BE2C (cell line): Measurements from ENCODE around the gene MEX3A.
"Not testable (repeated sequence)": the region's sequence is repeated elsewhere in the genome, so short reads cannot be mapped to it uniquely, and the experiment has no call there.

ENCODE experiments used
- DNase-seq: peaks from one replicate; pipeline ENCODE4 v3.0.0-alpha.2; 2020
- H3K27me3 ChIP-seq: fragments of 250-450 bp; sonication (Bioruptor Pico); 2 replicates; pipeline ENCODE4 v1.5.1; 2020; ENCODE audit warnings: mild to moderate bottlenecking
- H3K36me3 ChIP-seq: fragments of 250-450 bp; sonication (Bioruptor Pico); 2 replicates; pipeline ENCODE4 v1.5.1; 2020; ENCODE audit warnings: mild to moderate bottlenecking
- H3K4me1 ChIP-seq: fragments of 250-450 bp; sonication (Bioruptor Pico); 2 replicates; pipeline ENCODE4 v1.5.1; 2020
- H3K4me3 ChIP-seq: 2 replicates; pipeline ENCODE4 v1.5.1; 2011; ENCODE audit warnings: low read depth, low read length
- H3K9me3 ChIP-seq: fragments of 250-450 bp; sonication (Bioruptor Pico); 2 replicates; pipeline ENCODE4 v1.5.1; 2020
- TF ChIP-seq, protein P1 (sequence below): IDR thresholded peaks from 2 replicates; pipeline ENCODE4 v1.5.1; 2012; ENCODE audit warnings: mild to moderate bottlenecking, low read depth, low read length

The MEX3A gene

DNA sequence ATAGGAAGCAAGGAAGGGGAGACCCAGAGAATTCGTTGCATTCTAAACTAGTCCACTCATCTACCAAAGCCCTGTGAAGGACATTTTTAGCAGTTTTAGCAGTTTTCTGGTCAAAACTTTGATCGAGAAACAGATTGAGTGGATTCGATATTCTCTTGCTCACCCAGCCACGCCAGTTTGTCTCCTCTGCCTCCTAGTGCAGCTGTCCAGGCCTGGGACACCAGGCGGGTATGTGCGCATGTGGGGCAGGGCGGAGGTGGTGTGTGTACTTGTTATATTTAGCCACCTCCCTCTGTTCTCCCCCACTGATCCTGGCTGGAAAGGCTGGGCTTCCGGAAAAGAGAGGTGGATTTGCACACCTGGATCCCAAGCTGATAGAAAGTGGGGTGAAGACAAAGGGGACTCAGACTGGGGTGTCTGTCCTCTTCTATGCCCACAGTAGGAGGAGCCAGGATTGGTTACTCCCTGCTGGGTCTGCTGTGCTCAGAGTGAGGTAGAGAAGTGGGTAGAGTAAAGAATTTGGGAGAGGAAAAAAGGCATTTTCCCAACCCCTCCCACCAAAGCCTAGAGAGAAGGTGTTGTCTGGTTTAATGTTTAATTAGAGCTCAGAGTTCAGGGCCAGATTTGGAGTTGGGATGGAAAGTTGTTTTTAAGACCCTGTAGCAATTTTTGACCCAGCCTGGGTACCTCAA, 36.1 kb upstream of the MEX3A start:
- Histone ChIP-seq H3K9me3 (no peaks in the 10 kb centered on the region), H3K36me3 (peaks cover 14% of the 10 kb centered on the region; the same call in 1 of the 2 replicates), H3K4me3 (peak overlapping the region; percentile 23), H3K27me3 (no peaks in the 10 kb centered on the region), H3K4me1 (peaks cover 42% of the 10 kb centered on the region)
- TF ChIP-seq, protein P1, sequence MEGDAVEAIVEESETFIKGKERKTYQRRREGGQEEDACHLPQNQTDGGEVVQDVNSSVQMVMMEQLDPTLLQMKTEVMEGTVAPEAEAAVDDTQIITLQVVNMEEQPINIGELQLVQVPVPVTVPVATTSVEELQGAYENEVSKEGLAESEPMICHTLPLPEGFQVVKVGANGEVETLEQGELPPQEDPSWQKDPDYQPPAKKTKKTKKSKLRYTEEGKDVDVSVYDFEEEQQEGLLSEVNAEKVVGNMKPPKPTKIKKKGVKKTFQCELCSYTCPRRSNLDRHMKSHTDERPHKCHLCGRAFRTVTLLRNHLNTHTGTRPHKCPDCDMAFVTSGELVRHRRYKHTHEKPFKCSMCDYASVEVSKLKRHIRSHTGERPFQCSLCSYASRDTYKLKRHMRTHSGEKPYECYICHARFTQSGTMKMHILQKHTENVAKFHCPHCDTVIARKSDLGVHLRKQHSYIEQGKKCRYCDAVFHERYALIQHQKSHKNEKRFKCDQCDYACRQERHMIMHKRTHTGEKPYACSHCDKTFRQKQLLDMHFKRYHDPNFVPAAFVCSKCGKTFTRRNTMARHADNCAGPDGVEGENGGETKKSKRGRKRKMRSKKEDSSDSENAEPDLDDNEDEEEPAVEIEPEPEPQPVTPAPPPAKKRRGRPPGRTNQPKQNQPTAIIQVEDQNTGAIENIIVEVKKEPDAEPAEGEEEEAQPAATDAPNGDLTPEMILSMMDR = no peak
- no peak for DNase-seq

DNA sequence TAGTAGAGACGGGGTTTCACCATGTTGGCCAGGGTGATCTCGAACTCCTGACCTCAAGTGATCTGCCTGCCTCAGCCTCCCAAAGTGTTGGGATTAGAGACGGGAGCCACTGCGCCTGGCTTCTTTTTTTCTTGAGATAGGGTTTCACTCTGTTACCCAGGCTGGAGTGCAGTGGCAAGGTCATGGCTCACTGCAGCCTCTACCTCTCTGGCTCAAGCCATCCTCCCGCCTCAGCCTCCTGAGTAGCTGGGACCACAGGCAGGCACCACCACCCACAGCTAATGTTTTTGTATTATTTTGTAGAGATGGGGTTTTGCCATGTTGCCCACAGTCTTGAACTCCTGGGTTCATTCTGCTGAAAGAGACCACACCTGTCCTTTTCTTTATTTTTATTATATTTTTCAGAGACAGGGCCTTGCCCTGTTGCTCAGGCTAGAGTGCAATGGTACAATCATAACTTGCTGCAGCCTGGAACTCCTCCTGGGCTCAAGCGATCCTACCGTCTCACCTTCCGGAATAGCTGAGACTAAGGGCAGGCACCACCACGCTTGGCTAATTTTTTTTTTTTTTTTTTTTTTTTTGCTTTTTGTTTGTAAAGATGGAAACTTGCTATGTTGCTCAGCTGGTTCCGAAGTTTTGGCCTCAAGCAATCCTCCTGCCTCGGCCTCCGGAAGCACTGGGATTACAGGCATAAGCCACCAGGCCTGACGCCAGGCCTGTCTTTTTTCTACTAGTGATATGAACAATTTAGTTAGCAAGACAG, 35.3 kb upstream of the MEX3A start:
- peaks cover 42% of the 10 kb centered on the region for H3K4me1 ChIP-seq
- peak overlapping the region; percentile 23; the same call in 1 of the 2 replicates for H3K4me3 ChIP-seq
- no peaks in the 10 kb centered on the region for H3K27me3 ChIP-seq
- H3K36me3 ChIP-seq = peaks cover 14% of the 10 kb centered on the region; the same call in 1 of the 2 replicates
- no peak for DNase-seq
- H3K9me3 ChIP-seq = no peaks in the 10 kb centered on the region
- TF ChIP-seq, protein P1 = no peak

DNA sequence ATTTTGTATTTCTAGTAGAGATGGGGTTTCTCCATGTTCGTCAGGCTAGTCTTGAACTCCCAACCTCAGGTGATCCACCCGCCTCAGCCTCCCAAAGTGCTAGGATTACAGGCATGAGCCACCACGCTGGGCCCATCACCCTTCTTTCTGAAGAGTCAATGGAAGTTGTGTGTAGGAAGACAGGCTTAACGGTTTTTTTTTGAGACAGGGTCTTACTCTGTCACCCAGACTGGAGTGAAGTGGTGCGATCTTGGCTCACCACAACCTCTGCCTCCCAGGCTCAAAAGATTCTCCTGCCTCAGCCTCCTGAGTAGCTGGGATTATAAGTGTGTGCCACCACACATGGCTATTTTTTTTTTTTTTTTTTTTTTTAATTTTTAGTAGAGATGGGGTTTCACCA, 34.5 kb upstream of the MEX3A start:
- not testable (repeated sequence) for DNase-seq, H3K27me3 ChIP-seq, H3K9me3 ChIP-seq
- peaks cover 14% of the 10 kb centered on the region; the same call in 1 of the 2 replicates for H3K36me3 ChIP-seq
- peak overlapping the region; percentile 92 for H3K4me3 ChIP-seq
- peaks cover 42% of the 10 kb centered on the region for H3K4me1 ChIP-seq

DNA sequence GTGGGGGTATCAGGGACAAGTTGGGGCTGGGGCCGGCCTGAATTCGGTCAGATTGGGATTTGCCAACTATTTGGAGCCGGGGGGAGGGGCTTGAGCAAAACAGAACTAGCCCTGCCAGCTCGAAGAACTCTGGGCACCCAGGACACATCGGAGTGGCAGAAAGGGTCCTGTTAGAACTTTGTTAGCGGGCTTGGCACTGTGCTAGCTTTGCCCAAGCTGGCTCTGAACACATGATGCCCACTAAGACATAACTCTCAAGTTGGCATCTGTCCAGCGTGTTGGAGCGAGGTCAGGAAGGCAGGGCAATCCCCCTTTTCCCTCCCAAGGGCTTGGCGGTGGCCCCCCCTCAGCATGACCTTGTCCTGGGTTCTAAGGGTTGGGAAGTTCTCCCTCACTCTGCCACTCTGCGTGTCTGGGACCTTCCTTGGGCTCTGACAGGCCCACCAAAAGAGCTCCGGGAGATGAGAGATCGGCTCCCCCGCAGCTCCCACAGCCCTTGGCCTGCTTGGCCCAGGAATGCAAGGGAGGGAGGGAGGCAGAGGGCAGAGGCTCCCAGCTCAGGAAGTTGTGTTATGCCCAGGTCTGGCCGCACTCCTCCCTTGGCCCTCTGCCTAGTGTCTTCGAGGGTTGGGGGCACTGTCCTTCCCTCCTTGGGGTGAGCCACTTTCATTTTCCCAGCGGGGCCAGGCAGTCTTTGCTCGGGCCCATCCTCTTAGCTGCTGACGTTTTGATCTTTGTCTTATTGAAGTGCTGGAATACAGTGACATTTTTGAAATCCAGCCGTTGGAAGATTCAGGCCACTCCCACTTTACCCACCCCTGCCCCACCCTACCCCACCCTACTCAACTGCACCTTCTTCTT, 33.5 kb upstream of the MEX3A start:
- TF ChIP-seq, protein P1 = no peak
- H3K4me1 ChIP-seq = peaks cover 39% of the 10 kb centered on the region
- H3K27me3 ChIP-seq = no peaks in the 10 kb centered on the region
- peaks cover 14% of the 10 kb centered on the region; the same call in 1 of the 2 replicates for H3K36me3 ChIP-seq
- peak; percentile 47 for DNase-seq
- H3K9me3 ChIP-seq = no peaks in the 10 kb centered on the region
- H3K4me3 ChIP-seq = peak overlapping the region; percentile 92

DNA sequence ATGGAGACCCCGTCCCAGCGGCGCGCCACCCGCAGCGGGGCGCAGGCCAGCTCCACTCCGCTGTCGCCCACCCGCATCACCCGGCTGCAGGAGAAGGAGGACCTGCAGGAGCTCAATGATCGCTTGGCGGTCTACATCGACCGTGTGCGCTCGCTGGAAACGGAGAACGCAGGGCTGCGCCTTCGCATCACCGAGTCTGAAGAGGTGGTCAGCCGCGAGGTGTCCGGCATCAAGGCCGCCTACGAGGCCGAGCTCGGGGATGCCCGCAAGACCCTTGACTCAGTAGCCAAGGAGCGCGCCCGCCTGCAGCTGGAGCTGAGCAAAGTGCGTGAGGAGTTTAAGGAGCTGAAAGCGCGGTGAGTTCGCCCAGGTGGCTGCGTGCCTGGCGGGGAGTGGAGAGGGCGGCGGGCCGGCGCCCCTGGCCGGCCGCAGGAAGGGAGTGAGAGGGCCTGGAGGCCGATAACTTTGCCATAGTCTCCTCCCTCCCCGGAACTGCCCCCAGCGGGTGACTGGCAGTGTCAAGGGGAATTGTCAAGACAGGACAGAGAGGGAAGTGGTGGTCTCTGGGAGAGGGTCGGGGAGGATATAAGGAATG, 32.8 kb upstream of the MEX3A start:
- peaks cover 39% of the 10 kb centered on the region for H3K4me1 ChIP-seq
- peak; percentile 46 for DNase-seq
- peak overlapping the region; percentile 92 for H3K4me3 ChIP-seq
- TF ChIP-seq, protein P1 = no peak
- peaks cover 10% of the 10 kb centered on the region; the same call in 1 of the 2 replicates for H3K36me3 ChIP-seq
- no peaks in the 10 kb centered on the region for H3K9me3 ChIP-seq
- no peaks in the 10 kb centered on the region for H3K27me3 ChIP-seq
